GM12891 (cell line): ENCODE results near the gene FAM20C.

Source experiments
- POLR2A ChIP-seq: IDR thresholded peaks from 2 replicates; pipeline ENCODE4 v1.6.1; 2011; ENCODE audit warnings: low read depth, low read length, control low read depth
- POLR2AphosphoS5 ChIP-seq: IDR thresholded peaks from 2 replicates; pipeline ENCODE4 v1.6.1; 2011; ENCODE audit warnings: low read depth, low read length, control low read depth
- SPI1 ChIP-seq: IDR thresholded peaks from 2 replicates; pipeline ENCODE4 v1.6.1; 2011; ENCODE audit warnings: low read depth, low read length, control low read depth
- TAF1 ChIP-seq: IDR thresholded peaks from 2 replicates; pipeline ENCODE4 v1.6.1; 2011; ENCODE audit warnings: low read depth, low read length, control low read depth

- no peak for TF ChIP-seq POLR2AphosphoS5
- no peak for TF ChIP-seq POLR2A
- TF ChIP-seq TAF1 = no peak
- no peak for TF ChIP-seq SPI1
Measured at GRCh38 chr7:301291-302053, 109.1 kb downstream of the FAM20C start.
